Stomach (tissue), 4 donors: ENCODE data around the gene USP17L19.
"Not testable (repeated sequence)": the region's sequence is repeated elsewhere in the genome, so short reads cannot be mapped to it uniquely, and the experiment has no call there.

Source experiments
- POLR2A ChIP-seq, 4 donors: fragments of 450-650 bp; IDR thresholded peaks; one replicate each; pipeline ENCODE4 v1.6.1; 2016; ENCODE audit warnings: antibody characterized with exemption in 4 of 4, control low read depth in 2 of 4, mild to moderate bottlenecking in 1 of 4, moderate library complexity in 1 of 4
- TF ChIP-seq, protein P1 (sequence below), 7 experiments: fragments of 450-650 bp in 4 of 7; fragments of 200-600 bp in 3 of 7; sonication (generic) in 3 of 7; IDR thresholded peaks; one replicate each; pipeline ENCODE4 v1.5.1; 2016 to 2019; ENCODE audit warnings: antibody characterized with exemption in 7 of 7, control low read depth in 2 of 7, mild to moderate bottlenecking in 1 of 7

DNA sequence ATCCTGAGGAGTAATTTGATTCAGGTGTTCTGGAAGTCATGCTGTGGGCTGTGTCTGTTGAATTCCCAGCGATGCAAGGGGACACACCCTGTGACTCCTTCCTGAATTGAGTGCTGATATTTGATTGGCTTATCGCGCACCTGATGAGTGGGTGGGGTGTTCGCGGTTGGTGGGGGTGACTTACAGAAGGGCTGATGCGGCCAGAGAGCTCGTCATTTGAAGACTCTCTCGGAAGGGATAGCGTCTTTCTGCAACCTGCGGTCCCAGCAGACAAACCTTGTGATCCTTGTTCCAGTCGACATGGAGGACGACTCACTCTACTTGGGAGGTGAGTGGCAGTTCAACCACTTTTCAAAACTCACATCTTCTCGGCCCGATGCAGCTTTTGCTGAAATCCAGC is 9.6 kb upstream of the USP17L19 start, which contains the start of gene USP17L17:
- TF ChIP-seq, protein P1, sequence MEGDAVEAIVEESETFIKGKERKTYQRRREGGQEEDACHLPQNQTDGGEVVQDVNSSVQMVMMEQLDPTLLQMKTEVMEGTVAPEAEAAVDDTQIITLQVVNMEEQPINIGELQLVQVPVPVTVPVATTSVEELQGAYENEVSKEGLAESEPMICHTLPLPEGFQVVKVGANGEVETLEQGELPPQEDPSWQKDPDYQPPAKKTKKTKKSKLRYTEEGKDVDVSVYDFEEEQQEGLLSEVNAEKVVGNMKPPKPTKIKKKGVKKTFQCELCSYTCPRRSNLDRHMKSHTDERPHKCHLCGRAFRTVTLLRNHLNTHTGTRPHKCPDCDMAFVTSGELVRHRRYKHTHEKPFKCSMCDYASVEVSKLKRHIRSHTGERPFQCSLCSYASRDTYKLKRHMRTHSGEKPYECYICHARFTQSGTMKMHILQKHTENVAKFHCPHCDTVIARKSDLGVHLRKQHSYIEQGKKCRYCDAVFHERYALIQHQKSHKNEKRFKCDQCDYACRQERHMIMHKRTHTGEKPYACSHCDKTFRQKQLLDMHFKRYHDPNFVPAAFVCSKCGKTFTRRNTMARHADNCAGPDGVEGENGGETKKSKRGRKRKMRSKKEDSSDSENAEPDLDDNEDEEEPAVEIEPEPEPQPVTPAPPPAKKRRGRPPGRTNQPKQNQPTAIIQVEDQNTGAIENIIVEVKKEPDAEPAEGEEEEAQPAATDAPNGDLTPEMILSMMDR (IDR thresholded peaks at IDR 0.05), result not testable (repeated sequence)
- not testable (repeated sequence) for TF ChIP-seq POLR2A (IDR thresholded peaks at IDR 0.05)
